Tibial nerve (tissue), 3 donors: ENCODE results near the gene KSR1.

Source experiments
- CTCF ChIP-seq, 5 experiments: fragments of 200-600 bp in 3 of 5; fragments of 450-650 bp in 2 of 5; sonication (generic) in 3 of 5; IDR thresholded peaks; one replicate each; pipeline ENCODE4 v1.5.1; 2016 to 2019; ENCODE audit warnings: antibody characterized with exemption in 5 of 5, mild to moderate bottlenecking in 3 of 5, moderate library complexity in 2 of 5
- POLR2A ChIP-seq, 2 donors: fragments of 450-650 bp; IDR thresholded peaks; one replicate each; pipeline ENCODE4 v1.6.1; 2017; ENCODE audit warnings: antibody characterized with exemption in 2 of 2, mild to moderate bottlenecking in 2 of 2, moderate library complexity in 2 of 2

DNA sequence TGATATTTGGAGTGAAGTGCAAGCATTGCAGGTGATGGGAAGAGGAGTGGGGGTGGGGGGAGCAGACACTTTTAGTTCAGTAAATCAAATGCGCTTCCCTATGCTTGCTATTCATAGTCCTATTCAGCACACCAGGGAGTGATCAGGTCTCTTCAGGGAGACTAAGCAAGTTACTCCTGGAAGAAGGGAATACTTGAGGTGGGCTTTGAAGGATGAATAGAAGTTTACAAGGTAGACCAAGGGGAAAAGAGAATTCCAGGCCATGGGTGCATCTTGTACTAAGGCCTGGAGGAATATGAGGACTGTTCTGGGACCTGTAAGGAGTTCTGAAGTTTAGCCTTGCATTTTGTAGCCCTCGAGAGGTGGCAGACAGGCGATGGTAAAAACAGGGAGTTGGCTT is 134.6 kb downstream of the KSR1 start:
- TF ChIP-seq CTCF (IDR thresholded peaks at IDR 0.05) (no peak), POLR2A (IDR thresholded peaks at IDR 0.05) (no peak)
